H1 (cell line): ENCODE data around the gene SLC39A2. TPM values are rescaled to one million over a fixed set of nuclear protein-coding genes. Genes with fewer than 3 reads are reported as not detected.

Experiments used
- CTCF ChIA-PET: fragments of 300-600 bp; sonication (Branson Sonifier 250); formaldehyde crosslinking; loops from one replicate; lab custom pipeline; 2021; ENCODE audit not compliant: partially characterized antibody; lab: Charles Lee
- POLR2A ChIA-PET: fragments of 300-600 bp; sonication (Branson Sonifier 250); formaldehyde crosslinking; loops from one replicate; lab custom pipeline; 2021; ENCODE audit warnings: inconsistent platforms; ENCODE audit not compliant: partially characterized antibody; lab: Charles Lee
- DNase-seq, 2 experiments: peaks; one replicate each; pipeline versions ENCODE4 v3.0.0 to v3.0.0-alpha.2; 2010 to 2022; ENCODE audit warnings: low spot score in 2 of 2, low read depth in 1 of 2, mixed read lengths in 1 of 2
- FAIRE-seq: peaks from 2 replicates; lab custom pipeline; 2011; peaks lifted over from hg19 to GRCh38; lab: Jason Lieb, UNC
- H2AFZ ChIP-seq: 2 replicates; pipeline ENCODE4 v1.8.1; 2012; ENCODE audit warnings: low read length, inconsistent platforms
- H2AK5ac ChIP-seq: 2 replicates; pipeline ENCODE4 v1.6.1; 2013; ENCODE audit warnings: low read depth, low read length
- H2BK120ac ChIP-seq: replicated peaks from 2 replicates; pipeline ENCODE3; 2013; ENCODE audit warnings: low read depth, low read length, inconsistent platforms
- H2BK12ac ChIP-seq: 2 replicates; pipeline ENCODE4 v1.6.1; 2013; ENCODE audit warnings: low read depth, low read length
- H2BK15ac ChIP-seq: 2 replicates; pipeline ENCODE4 v1.6.1; 2013; ENCODE audit warnings: low read length
- H2BK20ac ChIP-seq: 2 replicates; pipeline ENCODE4 v1.6.1; 2013; ENCODE audit warnings: low read length
- H2BK5ac ChIP-seq: 2 replicates; pipeline ENCODE4 v1.6.1; 2013; ENCODE audit warnings: low read depth, low read length
- H3K14ac ChIP-seq: 2 replicates; pipeline ENCODE4 v1.6.1; 2013; ENCODE audit warnings: inconsistent platforms; ENCODE audit not compliant: insufficient read length
- H3K18ac ChIP-seq: 2 replicates; pipeline ENCODE4 v1.6.1; 2013; ENCODE audit warnings: low read length; ENCODE audit errors: extremely low read depth
- H3K23ac ChIP-seq: 2 replicates; pipeline ENCODE4 v1.6.1; 2013; ENCODE audit warnings: inconsistent platforms; ENCODE audit not compliant: insufficient read length
- H3K23me2 ChIP-seq: 2 replicates; pipeline ENCODE4 v1.6.1; 2013; ENCODE audit warnings: low read depth, low read length
- H3K27ac ChIP-seq: 2 replicates; pipeline ENCODE4 v1.6.1; 2011; ENCODE audit warnings: low read depth, low read length, inconsistent platforms
- H3K27me3 ChIP-seq, 4 experiments: replicated peaks in 1 of 4; 1 replicate in 1 of 4; 2 replicates in 3 of 4; pipeline versions ENCODE4 v1.6.1 to v1.8.1; 2011 to 2013; ENCODE audit warnings: low read length in 3 of 4, mild to moderate bottlenecking in 3 of 4, inconsistent platforms in 2 of 4, mixed read lengths in 2 of 4, moderate library complexity in 1 of 4; ENCODE audit not compliant: control insufficient read depth in 3 of 4, insufficient read depth in 3 of 4; ENCODE audit errors: extremely low read depth in 1 of 4
- H3K36me3 ChIP-seq, 4 experiments: 2 replicates each; pipeline versions ENCODE4 v1.6.1 to v1.8.1; 2011 to 2013; ENCODE audit warnings: mild to moderate bottlenecking in 4 of 4, low read length in 3 of 4, moderate library complexity in 2 of 4, control low read depth in 1 of 4, inconsistent platforms in 1 of 4; ENCODE audit not compliant: insufficient read depth in 4 of 4, control insufficient read depth in 2 of 4
- H3K4ac ChIP-seq: replicated peaks from 2 replicates; pipeline ENCODE3; 2013; ENCODE audit warnings: low read length, low read depth, mixed read lengths, inconsistent platforms; ENCODE audit not compliant: insufficient read length
- H3K4me1 ChIP-seq, 4 experiments: replicated peaks in 1 of 4; 1 replicate in 1 of 4; 2 replicates in 3 of 4; pipeline versions ENCODE4 v1.6.1 to v1.8.1; 2011 to 2013; ENCODE audit warnings: low read length in 3 of 4, inconsistent platforms in 2 of 4, mixed read lengths in 1 of 4; ENCODE audit not compliant: insufficient read depth in 4 of 4, control insufficient read depth in 3 of 4
- H3K4me2 ChIP-seq, 2 experiments: 2 replicates each; pipeline versions ENCODE4 v1.6.1 to v1.8.1; 2011 to 2013; ENCODE audit warnings: low read depth in 2 of 2, low read length in 2 of 2, control low read depth in 1 of 2, inconsistent platforms in 1 of 2, mild to moderate bottlenecking in 1 of 2; ENCODE audit not compliant: insufficient read depth in 1 of 2
- H3K4me3 ChIP-seq, 4 experiments: fragments of 200-600, 300-600 bp in 1 of 4; sonication (generic), shearing (Covaris generic), sonication (Bioruptor Twin) in 1 of 4; 2 replicates each; pipeline versions ENCODE4 v1.5.1 to v1.8.1; 2011 to 2016; ENCODE audit warnings: low read length in 4 of 4, low read depth in 3 of 4, control low read depth in 2 of 4, inconsistent platforms in 2 of 4, mild to moderate bottlenecking in 2 of 4, mixed read lengths in 1 of 4, moderate library complexity in 1 of 4; ENCODE audit not compliant: insufficient read depth in 2 of 4; ENCODE audit errors: extremely low read depth in 1 of 4
- H3K56ac ChIP-seq: replicated peaks from 2 replicates; pipeline ENCODE3; 2013; ENCODE audit warnings: low read depth, mild to moderate bottlenecking, mixed read lengths, low read length, inconsistent platforms; ENCODE audit not compliant: insufficient read length
- H3K79me1 ChIP-seq: 2 replicates; pipeline ENCODE4 v1.6.1; 2013; ENCODE audit warnings: low read depth, low read length, control low read depth
- H3K79me2 ChIP-seq, 2 experiments: 2 replicates each; pipeline versions ENCODE4 v1.6.1 to v1.8.1; 2012 to 2013; ENCODE audit warnings: low read length in 2 of 2, mild to moderate bottlenecking in 2 of 2, inconsistent platforms in 1 of 2; ENCODE audit not compliant: insufficient read depth in 2 of 2, control insufficient read depth in 1 of 2
- H3K9ac ChIP-seq, 4 experiments: replicated peaks in 1 of 4; 1 replicate in 1 of 4; 2 replicates in 3 of 4; pipeline versions ENCODE4 v1.6.1 to v1.8.1; 2011 to 2013; ENCODE audit warnings: low read depth in 3 of 4, low read length in 3 of 4, control low read depth in 2 of 4, mild to moderate bottlenecking in 2 of 4, moderate library complexity in 2 of 4, inconsistent platforms in 1 of 4; ENCODE audit errors: extremely low read depth in 1 of 4
- H3K9me3 ChIP-seq, 2 experiments: 2 replicates each; pipeline versions ENCODE4 v1.6.1 to v1.8.1; 2012 to 2013; ENCODE audit warnings: mild to moderate bottlenecking in 2 of 2, moderate library complexity in 2 of 2, control low read depth in 1 of 2, inconsistent platforms in 1 of 2, low read depth in 1 of 2, low read length in 1 of 2, mixed read lengths in 1 of 2; ENCODE audit not compliant: insufficient read depth in 2 of 2
- H4K20me1 ChIP-seq, 2 experiments: replicated peaks in 1 of 2; 2 replicates each; pipeline versions ENCODE3 to v1.8.1; 2011 to 2013; ENCODE audit warnings: inconsistent platforms in 2 of 2, low read length in 2 of 2, mild to moderate bottlenecking in 1 of 2; ENCODE audit not compliant: insufficient read depth in 2 of 2, control insufficient read depth in 1 of 2
- H4K5ac ChIP-seq: 2 replicates; pipeline ENCODE4 v1.6.1; 2013; ENCODE audit warnings: low read length, low read depth, mixed read lengths, inconsistent platforms; ENCODE audit not compliant: insufficient read length
- H4K8ac ChIP-seq: 2 replicates; pipeline ENCODE4 v1.8.0; 2013; ENCODE audit warnings: mild to moderate bottlenecking, moderate library complexity, low read length, inconsistent platforms; ENCODE audit not compliant: insufficient read depth; ENCODE audit errors: extremely low read depth
- H4K91ac ChIP-seq: replicated peaks from 2 replicates; pipeline ENCODE3; 2013; ENCODE audit warnings: low read length, mixed read lengths, inconsistent platforms; ENCODE audit not compliant: insufficient read length
- EZH2 ChIP-seq: fragments of 200-600 bp; sonication (generic); IDR thresholded peaks from 2 replicates; pipeline ENCODE4 v1.7.1; 2012; ENCODE audit warnings: low read depth, mild to moderate bottlenecking, moderate library complexity, low read length, inconsistent platforms; ENCODE audit not compliant: severe bottlenecking
- RBBP5 ChIP-seq: IDR thresholded peaks from 2 replicates; pipeline ENCODE4 v1.7.1; 2012; ENCODE audit warnings: low read depth, mild to moderate bottlenecking, inconsistent platforms, low read length, moderate library complexity, borderline replicate concordance
- WGBS, 2 experiments: shearing (Covaris generic) in 1 of 2; methylation state at CpG; one replicate each; pipeline versions ENCODE4 v1.1.6 to v1.1.7; 2013 to 2015; ENCODE audit warnings: low lambda C conversion rate in 2 of 2, mixed read lengths in 2 of 2, inconsistent platforms in 1 of 2, low coverage in 1 of 2, missing lambda C conversion rate in 1 of 2; ENCODE audit not compliant: insufficient replicate concordance in 2 of 2, insufficient coverage in 1 of 2, insufficient read length in 1 of 2; ENCODE audit errors: extremely low coverage in 1 of 2, missing lambda C conversion rate in 1 of 2; 5-methylcytosine and 5-hydroxymethylcytosine counted together
- polyA plus RNA-seq, 7 experiments: library from polyadenylated mRNA; depleted of rRNA in 3 of 7; stranded (reverse) in 5 of 7; unstranded in 2 of 7; fragments of >200 nt in 5 of 7; fragments of 200-250 nt in 2 of 7; gene quantifications; 1 replicate in 5 of 7; 2 replicates in 1 of 7; 4 replicates in 1 of 7; pipeline versions ENCODE4 v1.2.1 to v1.2.3, GENCODE V29; 2011 to 2013; ENCODE audit warnings: missing spikeins in 2 of 7, mixed read lengths in 2 of 7
- total RNA-seq: library from RNA; stranded (reverse); fragmentation: NEBNext Ultra II Directional; extraction: Animal tissue kit (Norgen Biotek cat#: 25700); gene quantifications from 2 replicates; pipeline ENCODE4 v1.2.1, GENCODE V29; 2021

Gene SLC39A2
- total and polyA plus RNA-seq, 2 of the 8 experiments (the other 6 are each of a cell fraction or from before 2014, with no cell fraction given): 0.14 to 0.22 TPM

DNA sequence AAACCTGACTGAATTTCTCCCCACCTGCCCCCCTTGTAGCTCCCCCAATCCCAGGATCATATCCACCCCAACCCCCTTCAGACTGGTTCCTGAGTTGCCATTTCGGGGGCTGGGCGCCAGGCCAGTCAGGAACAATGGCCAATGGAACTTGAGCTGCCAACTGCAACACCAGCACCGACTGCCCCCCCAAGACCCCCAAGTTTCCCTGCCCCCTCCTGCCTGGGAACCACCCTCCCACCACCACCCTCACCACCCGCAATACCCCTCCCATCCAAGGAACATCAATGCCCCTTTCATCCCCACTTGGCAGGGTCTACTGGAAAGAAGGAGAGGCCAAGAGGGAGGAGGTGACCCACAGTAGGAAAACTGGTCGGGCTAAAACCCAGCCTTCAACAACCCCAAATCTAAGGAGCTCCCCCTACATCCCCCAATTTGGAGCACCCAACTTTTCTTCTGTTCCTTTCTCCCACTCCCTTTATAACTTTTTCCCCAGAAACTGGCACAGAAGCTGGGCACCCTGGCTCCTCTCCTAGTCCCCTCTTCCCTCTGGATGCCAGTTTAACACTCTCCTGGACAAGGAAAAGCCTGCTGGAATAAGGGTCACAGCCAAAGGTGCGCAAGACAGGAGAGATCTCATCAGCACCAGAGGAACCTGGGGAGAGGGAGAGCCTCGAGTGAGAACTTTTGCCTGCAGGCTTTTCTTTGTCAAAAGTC lies 27.3 kb downstream of the SLC39A2 start:
- DNase-seq: no peak
- 59% methylated on average over 4 of the region's 7 CpGs; no CpG with 5 or more reads in 1 of the 2 experiments for WGBS, 2 experiments

More for the DNA sequence above, 27.3 kb downstream of the SLC39A2 start:
- Histone ChIP-seq H2BK5ac (peak overlapping the region; percentile 93), H3K4me1 (peaks cover 4 to 22% (median 14%) of the 10 kb centered on the region in 4 experiments; a peak in 6 of 7 replicates), H2BK20ac (peak overlapping the region; percentile 84; the same call in 1 of the 2 replicates), H3K27ac (no peak overlapping the region), H4K91ac (peak overlapping the region; percentile 56), H3K4me3 (peak overlapping the region; percentile 44 to 92 (median 56); a peak in 6 of 8 replicates), H4K8ac (no peak overlapping the region), H3K9me3 (no peaks in the 10 kb centered on the region), H3K23ac (no peak overlapping the region), H3K23me2 (peaks cover 17% of the 10 kb centered on the region), H2BK120ac (peak overlapping the region; percentile 1), H3K79me2 (no peaks in the 10 kb centered on the region), H3K36me3 (0 out of 8 replicates have a peak, but pooled peaks cover 0 to 1% (median 0%) of the 10 kb centered on the region in 4 experiments), H3K79me1 (no peaks in the 10 kb centered on the region), H2AFZ (no peak overlapping the region), H3K27me3 (peaks cover 2 to 25% (median 22%) of the 10 kb centered on the region in 4 experiments; a peak in 6 of 7 replicates), H4K20me1 (no peaks in the 10 kb centered on the region), H2AK5ac (no peak overlapping the region; the same call in 1 of the 2 replicates), H3K18ac (peak overlapping the region; percentile 93; the same call in 1 of the 2 replicates), H2BK12ac (peak overlapping the region; percentile 98), H3K14ac (no peak overlapping the region), H3K9ac (0 out of 7 replicates have a peak overlapping the region, but pooled peaks of 1 of the 4 experiments have one; percentile 50), H3K56ac (no peak overlapping the region), H3K4me2 (peak overlapping the region; percentile 93 to 94), H4K5ac (no peak overlapping the region), H3K4ac (no peak overlapping the region), H2BK15ac (peak overlapping the region; percentile 26; the same call in 1 of the 2 replicates)
- CTCF ChIA-PET: interaction anchor here (0.7 to 2.6 kb wide), 14 partner anchors 9 to 1811 kb away, joined by 3 to 18 read pairs (median 4); partner anchors contain the start of genes ARHGEF40 and TMEM253
- POLR2A ChIA-PET: interaction anchor here (1.0 to 2.3 kb wide), 16 partner anchors 8 to 74 kb away, joined by 3 to 10 read pairs (median 4); partner anchors contain the start of gene RNASE13
- TF ChIP-seq RBBP5 (0 out of 2 replicates have a peak, but pooled peaks have one; percentile 14), EZH2 (no peak)
- no peak for FAIRE-seq
